ENCODE measurements around the gene CCDC121.
A peak's percentile ranks its signal among the peaks of the same experiment; 100 is the strongest.

The CCDC121 gene, protein sequence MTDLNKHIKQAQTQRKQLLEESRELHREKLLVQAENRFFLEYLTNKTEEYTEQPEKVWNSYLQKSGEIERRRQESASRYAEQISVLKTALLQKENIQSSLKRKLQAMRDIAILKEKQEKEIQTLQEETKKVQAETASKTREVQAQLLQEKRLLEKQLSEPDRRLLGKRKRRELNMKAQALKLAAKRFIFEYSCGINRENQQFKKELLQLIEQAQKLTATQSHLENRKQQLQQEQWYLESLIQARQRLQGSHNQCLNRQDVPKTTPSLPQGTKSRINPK

DNA sequence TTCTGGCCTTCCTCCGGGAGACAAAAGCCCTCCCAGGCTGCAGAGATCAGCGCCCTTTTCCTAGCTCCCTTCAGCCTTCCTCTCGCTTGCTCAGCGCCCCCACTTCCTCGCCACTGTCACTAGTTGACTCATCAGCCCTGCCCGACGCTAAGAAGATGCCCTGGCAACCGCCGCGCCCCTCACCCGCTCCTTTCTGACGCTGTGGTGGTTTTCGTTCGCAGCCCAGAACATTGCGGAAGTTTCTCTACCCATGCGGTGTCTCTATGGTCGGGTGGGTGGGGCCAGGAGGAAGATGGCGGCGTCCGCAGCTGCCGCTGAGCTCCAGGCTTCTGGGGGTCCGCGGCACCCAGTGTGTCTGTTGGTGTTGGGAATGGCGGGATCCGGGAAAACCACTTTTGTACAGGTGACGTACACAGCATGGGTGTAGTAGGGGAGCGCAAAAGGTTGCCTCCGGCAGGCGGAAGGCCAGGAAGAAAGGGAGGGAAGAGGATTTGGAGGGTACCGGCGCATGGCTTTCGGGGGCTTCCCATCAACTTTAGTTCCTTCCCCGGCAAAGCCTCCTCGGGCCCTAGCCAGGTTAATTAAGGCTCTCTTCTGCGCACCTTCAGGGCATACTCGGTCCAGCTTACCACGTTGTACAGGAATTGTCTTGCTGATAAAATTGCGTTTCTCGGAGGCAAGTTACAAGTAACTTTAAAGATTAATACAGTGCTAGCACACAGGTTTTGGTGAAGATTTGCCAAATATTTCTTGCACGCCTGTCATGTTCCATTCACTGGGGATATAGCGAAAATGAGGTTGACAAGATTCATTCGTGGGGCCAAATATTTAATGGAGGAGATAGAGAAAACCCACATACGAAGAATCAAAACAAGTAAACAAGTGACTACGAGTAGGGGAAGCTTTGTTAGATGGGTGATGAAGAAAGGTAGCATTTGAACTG is at the start of gene CCDC121, which contains the start of gene GPN1:
Gene CCDC121, minus strand, starts transcription at position 246 of the 943 bp plus-strand sequence. CDS start 1,213 bp downstream, outside the sequence.
Gene GPN1, plus strand, starts transcription at position 284 of the 943 bp plus-strand sequence. Its CDS starts 9 bp downstream, at position 293.
- peak; percentile 86 to 93 for DNase-seq (ENCODE audit: low read depth in 2 of 2, low spot score in 1 of 2)

DNA sequence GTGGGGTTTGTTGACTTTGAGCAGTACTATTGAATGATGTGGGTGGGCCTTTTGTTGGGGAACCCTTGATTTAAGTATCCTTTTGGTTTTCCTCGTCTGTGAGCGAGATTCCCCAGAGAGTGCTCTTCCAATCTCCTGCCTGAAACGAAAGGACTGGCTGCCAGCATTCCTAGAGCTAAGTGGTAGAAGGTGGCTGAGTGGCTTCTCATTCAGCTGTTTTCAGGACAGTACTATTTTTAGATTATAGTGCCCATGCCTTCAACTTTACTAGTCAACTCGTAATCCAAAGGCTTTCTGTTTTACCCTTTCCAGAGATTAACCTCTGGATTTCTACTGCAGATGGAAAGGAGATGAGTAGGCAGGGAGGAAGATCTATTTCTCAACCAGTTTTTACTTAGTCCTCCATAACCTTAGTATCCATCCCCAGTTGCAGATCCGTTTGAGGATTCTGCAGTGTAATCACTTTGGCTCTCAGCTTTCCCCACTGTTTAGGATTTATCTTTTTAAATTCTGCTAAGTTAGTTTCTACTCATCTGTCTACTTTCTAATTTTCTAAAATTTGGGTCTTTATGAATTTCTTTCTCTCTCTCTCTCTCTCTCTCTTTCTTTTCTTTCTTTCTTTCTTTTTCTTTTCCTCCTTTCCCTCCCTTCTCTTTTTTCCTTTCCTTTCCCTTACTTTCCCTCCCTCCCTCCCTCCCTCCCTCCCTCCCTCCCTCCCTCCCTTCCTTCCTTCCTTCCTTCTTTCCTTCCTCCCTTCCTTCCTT is 44.1 kb upstream of the CCDC121 start:
- DNase-seq (ENCODE audit: low read depth in 2 of 2, low spot score in 1 of 2), result no peak

- no peak for DNase-seq (ENCODE audit: low read depth in 2 of 2, low spot score in 1 of 2)
Observed at GRCh38 chr2:27671235-27671634, 42.4 kb upstream of the CCDC121 start.

DNA sequence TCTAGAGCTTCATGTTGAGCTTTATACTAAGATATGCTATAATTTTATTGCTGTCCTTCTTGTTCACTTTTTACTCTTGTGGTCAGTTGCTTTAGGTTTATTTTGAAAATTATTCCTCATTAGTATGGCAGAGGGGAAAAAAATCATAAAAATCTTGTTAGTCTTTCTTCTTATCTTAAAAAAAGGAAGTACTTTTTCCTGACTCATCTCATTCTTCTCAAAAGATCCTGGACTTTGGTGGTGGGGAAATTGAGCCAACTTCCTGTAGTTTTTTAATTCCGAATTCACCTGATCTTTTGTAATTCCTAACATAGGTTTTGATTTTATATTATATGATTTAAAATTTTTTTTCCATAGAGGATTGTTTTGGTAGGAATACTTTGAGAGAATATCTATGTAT is 38.6 kb upstream of the CCDC121 start:
- no peak for DNase-seq (ENCODE audit: low read depth in 2 of 2, low spot score in 1 of 2)

DNA sequence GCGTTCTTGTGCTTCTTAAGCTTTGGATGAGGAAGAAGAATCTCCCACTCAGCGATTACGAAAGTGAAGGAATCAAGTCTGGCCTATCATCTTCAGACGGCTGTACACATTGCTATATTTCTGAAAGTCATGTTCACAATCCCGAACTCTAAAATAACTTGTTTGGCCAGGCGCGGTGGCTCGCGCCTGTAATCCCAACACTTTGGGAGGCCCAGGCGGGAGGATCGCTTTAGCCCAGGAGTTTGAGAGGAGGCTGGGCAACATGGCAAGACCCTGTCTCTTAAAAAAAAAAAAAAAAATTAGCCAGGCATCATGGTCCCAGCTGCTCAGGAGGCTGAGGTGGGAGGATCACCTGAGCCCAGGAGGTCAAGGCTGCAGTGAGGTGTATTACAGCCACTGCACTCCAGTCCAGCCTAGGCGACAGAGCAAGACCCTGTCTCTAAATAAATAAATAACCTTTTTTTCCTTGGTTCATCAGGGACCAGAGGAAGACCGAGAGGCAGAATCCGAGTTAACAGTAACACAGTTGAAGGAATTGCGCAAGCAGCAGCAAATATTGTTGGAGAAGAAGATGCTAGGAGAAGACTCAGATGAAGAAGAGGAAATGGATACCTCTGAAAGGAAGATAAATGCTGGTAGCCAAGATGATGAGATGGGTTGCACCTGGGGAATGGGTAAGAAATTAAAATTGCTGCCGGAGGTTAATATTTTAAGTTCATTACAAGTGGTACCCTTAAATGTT is 36.0 kb upstream of the CCDC121 start:
- DNase-seq (ENCODE audit: low read depth in 2 of 2, low spot score in 1 of 2), result no peak

DNA sequence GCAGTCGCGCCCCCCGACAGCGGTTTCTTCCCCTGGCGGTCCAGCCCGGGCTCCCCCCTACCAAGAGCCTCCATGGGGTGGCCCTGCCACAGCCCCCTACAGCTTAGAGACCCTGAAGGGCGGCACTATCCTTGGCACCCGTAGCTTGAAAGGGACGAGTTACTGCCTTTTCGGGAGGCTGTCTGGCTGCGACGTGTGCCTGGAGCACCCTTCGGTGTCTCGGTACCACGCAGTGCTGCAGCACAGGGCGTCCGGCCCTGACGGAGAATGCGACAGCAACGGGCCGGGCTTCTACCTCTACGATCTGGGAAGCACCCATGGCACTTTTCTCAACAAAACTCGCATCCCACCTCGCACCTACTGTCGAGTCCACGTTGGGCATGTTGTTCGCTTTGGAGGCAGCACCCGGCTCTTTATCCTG is 35.4 kb upstream of the CCDC121 start:
- DNase-seq (ENCODE audit: low read depth in 2 of 2, low spot score in 1 of 2), result no peak

DNA sequence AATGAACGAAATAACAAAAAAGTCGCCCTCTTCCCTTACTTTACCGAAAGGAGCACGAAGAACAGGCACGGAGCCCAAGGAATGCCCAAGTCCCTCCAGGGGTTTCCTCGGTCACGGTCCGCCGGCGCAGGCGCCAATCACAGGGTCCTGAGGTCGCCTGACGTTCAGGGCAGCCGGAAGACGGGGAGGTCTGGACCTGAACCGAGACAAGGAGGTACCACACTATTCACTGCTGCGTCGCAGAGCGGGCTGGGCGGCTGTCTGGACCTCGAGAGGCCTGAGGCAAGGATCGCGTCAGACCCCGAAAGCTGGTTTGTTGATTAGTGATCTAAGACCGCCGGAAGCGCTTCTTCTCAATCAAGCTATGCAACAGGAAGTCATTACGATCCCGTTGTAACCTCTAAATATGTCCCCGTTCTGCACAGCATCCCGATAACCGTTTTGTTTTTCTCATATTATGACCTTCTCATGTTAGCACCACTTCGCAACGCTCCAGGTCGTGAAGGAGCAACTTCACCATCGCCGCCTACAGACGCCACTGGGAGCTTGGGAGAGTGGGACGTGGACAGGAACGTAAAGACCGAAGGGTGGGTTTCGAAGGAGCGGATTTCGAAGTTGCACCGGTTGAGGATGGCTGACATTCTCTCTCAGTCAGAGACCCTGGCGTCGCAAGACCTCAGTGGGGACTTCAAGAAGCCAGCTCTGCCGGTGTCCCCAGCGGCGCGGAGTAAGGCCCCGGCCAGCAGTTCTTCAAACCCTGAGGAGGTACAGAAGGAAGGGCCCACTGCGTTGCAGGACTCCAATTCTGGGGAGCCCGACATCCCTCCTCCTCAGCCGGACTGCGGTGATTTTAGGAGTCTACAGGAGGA is 34.7 kb upstream of the CCDC121 start, which contains the start of the genes SLC4A1AP and SUPT7L:
Gene SLC4A1AP, plus strand, starts transcription at position 605 of the 869 bp plus-strand sequence. Its CDS starts 26 bp downstream, at position 631.
Gene SUPT7L, minus strand, starts transcription at position 330 of the 869 bp plus-strand sequence. CDS start 1,422 bp downstream, outside the sequence.
- DNase-seq (ENCODE audit: low read depth in 2 of 2, low spot score in 1 of 2), result peak; percentile 35 to 56

GRCh38 chr2:27661371-27661770 is 32.6 kb upstream of the CCDC121 start:
- DNase-seq (ENCODE audit: low read depth in 2 of 2, low spot score in 1 of 2), result no peak

DNA sequence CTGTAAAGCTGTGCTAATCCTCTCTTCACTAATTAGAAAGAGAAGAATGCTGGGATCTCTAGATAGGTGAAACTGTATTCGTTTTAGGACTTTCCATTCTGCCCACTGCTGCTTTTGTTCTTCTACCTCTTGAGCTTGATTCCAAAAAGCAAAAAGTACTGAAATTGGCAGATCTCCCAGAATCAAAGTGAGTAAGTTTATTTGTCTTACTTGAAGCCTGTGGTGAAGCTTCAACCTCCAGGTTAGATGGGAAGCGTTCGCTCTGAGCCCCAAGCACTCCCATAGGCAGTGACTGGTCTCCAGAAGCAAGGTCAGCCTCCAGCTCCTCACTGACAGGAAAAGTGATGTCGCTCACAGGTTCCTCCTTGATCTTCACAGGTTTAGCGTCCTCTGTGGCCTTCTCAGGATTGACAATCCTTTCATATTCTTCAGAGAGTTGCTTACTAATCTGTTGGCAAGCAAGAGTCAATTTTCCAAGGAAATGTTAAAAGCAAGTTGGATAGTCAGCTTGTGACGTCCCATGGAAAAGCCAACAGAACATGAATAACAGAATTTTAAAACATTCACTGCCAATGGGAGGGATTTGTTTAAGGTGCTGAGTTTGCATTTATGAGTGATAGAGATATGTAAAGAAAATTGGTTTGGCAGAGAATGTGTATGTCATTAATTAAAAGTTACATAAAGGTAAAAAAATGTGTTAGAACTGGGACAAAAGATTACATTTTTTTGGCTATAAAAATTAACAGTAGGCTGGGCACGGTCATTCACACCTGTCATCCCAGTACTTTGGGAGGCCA is 26.5 kb upstream of the CCDC121 start:
- no peak for DNase-seq (ENCODE audit: low read depth in 2 of 2, low spot score in 1 of 2)

DNA sequence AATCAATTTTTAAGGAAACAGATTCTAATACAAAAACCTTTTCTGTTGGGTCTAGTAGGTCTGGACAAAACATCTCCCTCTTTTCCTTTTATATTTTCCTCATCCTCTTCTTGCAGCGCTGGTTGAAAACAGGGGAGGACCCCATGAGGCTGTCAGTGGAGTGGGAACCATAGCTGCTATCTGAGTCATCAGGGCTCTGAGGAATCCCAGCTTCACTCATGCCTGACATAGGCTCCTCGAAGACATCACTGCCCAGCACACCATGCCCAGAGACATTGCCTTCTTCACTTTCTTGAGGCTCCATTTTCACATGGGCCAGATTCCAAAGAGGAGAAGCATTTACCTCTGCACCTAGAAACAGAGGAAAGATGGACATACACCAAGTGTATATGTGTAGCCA is 24.6 kb upstream of the CCDC121 start:
- DNase-seq (ENCODE audit: low read depth in 2 of 2, low spot score in 1 of 2), result no peak

DNA sequence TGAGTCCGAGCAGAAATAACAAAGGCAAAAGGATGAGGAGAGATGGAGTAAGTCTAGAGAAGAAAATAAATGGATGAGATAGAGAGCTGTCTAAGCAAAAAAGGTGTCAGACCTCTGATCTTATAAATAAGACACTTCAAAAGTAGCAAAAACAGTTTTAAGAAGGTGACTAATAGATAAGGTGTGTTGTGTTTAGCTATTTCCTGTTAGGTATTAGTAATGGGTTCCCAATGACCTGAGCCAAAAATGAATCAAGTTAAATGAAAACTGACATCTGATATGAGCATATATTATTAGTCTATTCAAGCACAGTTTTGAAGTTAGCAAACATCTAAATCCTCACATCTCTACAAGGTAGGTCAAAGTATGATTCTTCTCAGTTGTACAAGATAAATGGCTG is 24.0 kb upstream of the CCDC121 start:
- DNase-seq (ENCODE audit: low read depth in 2 of 2, low spot score in 1 of 2), result no peak

DNA sequence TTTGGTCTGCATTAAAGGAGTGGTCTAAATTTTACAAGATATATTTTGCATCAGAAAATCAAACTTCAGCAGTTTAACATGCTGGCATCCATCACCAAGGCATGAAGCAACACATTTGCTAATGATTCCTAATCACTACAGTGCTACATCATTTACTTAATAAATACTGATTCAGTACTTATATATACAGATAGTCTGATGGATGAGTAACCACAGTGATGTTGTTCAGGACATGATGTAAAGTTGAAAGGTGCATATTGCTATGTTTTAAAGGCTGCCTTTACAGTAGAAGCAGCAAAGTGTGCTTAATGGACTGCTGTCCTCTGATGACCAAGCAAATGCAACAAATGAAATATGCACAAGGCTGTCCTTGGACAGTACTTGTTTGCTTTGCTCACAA is 23.5 kb upstream of the CCDC121 start:
- DNase-seq (ENCODE audit: low read depth in 2 of 2, low spot score in 1 of 2), result no peak

- DNase-seq (ENCODE audit: low read depth in 2 of 2, low spot score in 1 of 2), result no peak
Observed at GRCh38 chr2:27651056-27651455, 22.2 kb upstream of the CCDC121 start.

- no peak for DNase-seq (ENCODE audit: low read depth in 2 of 2, low spot score in 1 of 2)
Observed at GRCh38 chr2:27647737-27648136, 18.9 kb upstream of the CCDC121 start.

DNA sequence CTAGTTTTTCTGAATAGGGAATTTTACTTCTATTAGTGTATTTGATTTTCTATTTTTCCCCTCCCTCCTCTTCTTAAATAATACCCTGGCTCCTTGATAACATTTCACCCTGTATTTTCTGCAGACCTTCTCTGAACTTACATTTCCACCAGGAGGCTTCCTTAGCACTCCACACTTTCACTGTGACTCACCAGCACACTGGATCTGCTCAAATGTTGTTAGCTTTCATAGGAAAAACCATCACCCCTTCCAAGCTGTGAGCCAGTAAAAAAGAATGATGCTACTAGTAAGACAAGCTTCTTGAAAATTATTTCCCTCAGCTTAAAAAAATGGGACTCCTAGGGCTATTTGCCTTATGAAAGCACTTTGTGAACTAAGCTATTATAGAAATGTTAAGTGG is 18.5 kb upstream of the CCDC121 start:
- no peak for DNase-seq (ENCODE audit: low read depth in 2 of 2, low spot score in 1 of 2)

DNA sequence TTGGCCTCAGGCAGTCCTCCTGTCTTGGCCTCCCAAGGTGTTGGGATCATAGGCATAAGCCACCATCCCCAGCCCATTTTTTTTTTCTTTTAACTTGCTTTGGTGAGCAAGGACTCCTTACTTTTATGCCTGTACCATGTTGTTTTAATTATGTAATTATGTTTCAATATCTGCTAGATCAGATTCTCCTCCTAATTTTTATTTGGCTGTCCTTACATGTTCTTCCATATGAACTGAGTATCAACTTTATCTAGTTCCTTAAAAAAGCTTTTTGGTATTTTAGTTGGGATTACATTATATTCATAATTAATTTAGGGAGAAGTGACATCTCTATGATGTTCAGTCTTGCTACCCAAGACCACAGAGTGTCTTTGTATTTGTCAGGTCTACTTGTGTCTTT is 16.4 kb upstream of the CCDC121 start:
- no peak for DNase-seq (ENCODE audit: low read depth in 2 of 2, low spot score in 1 of 2)

DNA sequence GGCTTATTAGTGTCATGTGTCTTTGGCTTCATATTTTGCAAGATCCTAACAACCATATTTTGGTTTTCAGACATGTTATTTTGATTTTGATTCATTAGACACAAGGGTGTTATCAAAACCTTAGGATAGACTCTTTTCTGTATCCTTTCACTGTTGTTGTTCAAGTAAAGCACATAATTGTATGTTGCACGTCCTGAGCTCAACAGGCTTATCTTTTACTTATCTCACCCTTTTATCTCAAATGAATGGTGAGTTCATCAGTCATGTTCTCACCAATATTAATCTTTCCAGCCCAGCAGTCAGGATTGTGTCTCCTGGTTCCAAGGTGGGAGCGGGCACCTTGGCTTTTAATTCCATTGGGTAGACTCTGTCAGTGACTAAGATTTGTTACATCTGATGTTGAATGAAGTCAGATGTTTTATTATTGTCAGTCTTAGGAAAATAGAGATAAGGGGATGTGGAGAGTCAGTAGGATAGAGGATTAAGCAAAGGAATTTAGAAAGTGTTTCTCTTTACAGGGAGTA is 12.0 kb upstream of the CCDC121 start:
- no peak for DNase-seq (ENCODE audit: low read depth in 2 of 2, low spot score in 1 of 2)

DNA sequence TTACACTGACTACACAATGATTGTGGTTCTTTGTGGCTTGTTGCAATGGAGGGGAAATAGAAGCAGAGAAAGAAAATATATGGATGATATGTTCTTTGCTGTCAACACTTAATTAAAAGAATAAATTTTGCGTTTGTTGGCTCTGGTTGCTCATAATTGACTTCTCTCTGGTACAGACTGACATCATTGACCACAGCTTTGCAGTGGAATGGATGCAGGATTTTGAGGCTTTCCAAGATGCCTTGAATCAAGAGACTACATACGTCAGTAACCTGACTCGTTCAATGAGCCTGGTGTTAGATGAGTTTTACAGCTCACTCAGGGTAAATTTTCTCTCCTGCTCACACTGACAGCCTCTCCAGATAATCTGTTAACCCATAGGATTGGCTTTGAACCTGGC is 9.9 kb upstream of the CCDC121 start:
- DNase-seq (ENCODE audit: low read depth in 2 of 2, low spot score in 1 of 2), result no peak

Measured in stimulated activated CD8-positive, alpha-beta memory T cell treated with anti-CD3 and anti-CD28 coated beads, Interleukin-4, amount 100 ng/mL, for 4 hours (primary cell).